Muscle of leg (tissue), 11 donors: ENCODE measurements around the gene ASB9. TPM values are rescaled to one million over a fixed set of nuclear protein-coding genes. Genes with fewer than 3 reads are reported as not detected.
A peak's percentile ranks its signal among the peaks of the same experiment; 100 is the strongest.
"Not testable (repeated sequence)": the region's sequence is repeated elsewhere in the genome, so short reads cannot be mapped to it uniquely, and the experiment has no call there.

ENCODE experiments used
- DNase-seq: peaks from one replicate; pipeline ENCODE4 v3.0.0; 2013
- H3K27ac ChIP-seq: one replicate; pipeline ENCODE4 v1.5.1; 2013; ENCODE audit warnings: mild to moderate bottlenecking, low read length, control low read depth
- H3K27me3 ChIP-seq: one replicate; pipeline ENCODE4 v1.6.1; 2013; ENCODE audit warnings: low read length; ENCODE audit not compliant: control insufficient read depth, insufficient read depth
- H3K36me3 ChIP-seq: one replicate; pipeline ENCODE4 v1.6.1; 2013; ENCODE audit warnings: low read length; ENCODE audit not compliant: control insufficient read depth, insufficient read depth
- H3K4me1 ChIP-seq: one replicate; pipeline ENCODE4 v1.6.1; 2013; ENCODE audit warnings: low read length; ENCODE audit not compliant: control insufficient read depth, insufficient read depth
- H3K4me3 ChIP-seq: one replicate; pipeline ENCODE4 v1.5.1; 2013; ENCODE audit warnings: low read length, control low read depth
- H3K9me3 ChIP-seq: replicated peaks from 2 replicates; pipeline ENCODE4 v1.6.1; 2013; ENCODE audit warnings: low read depth, low read length; ENCODE audit not compliant: control insufficient read depth
- WGBS: methylation state at CpG from one replicate; pipeline ENCODE4 v1.1.5; 2013; ENCODE audit warnings: missing lambda C conversion rate; ENCODE audit not compliant: insufficient coverage; 5-methylcytosine and 5-hydroxymethylcytosine counted together
- polyA plus RNA-seq, 8 donors: library from polyadenylated mRNA; unstranded; fragments of 120-200 nt; gene quantifications; one replicate each; pipeline versions ENCODE4 v1.2.1 to v1.2.3, GENCODE V29; 2013; ENCODE audit warnings: inconsistent platforms in 1 of 8, low replicate concordance in 1 of 8; ENCODE audit not compliant: insufficient read length in 8 of 8, insufficient read depth in 1 of 8
- total RNA-seq: library from RNA; stranded (reverse); fragments of 120-200 nt; gene quantifications from one replicate; pipeline ENCODE4 v1.2.4, GENCODE V29; 2013

ASB9 gene
- total and polyA plus RNA-seq, 9 donors, result 3.1 to 6.4 (median 3.9) TPM

DNA sequence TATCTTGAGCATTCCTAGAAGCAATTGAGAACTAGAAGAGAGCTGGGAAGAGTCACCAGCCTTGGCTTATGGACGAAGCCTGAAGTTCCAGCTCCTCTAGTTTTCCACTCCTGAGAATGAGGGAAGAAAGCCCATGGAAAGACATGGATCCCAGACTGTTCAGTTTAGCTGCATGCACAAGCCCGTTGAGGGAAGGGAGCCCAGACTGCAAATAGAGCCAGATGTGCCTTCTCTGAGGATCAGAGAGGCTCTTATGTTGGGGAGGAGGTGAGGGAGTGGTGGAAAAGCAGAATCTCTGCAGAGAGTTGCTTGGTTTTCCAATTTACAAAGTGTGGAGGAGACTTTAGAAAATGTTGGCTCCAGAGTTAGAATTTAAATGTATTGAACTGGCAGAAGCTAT is 69.0 kb downstream of the ASB9 start:
- peaks cover 15% of the 10 kb centered on the region for H3K27me3 ChIP-seq
- WGBS, result 41% methylated on average over 2 of the region's 2 CpGs
- peak; percentile 72 for DNase-seq
- no peaks in the 10 kb centered on the region for H3K4me1 ChIP-seq
- no peak overlapping the region for H3K4me3 ChIP-seq
- no peaks in the 10 kb centered on the region for H3K36me3 ChIP-seq
- H3K9me3 ChIP-seq, result no peaks in the 10 kb centered on the region
- H3K27ac ChIP-seq, result no peak overlapping the region

DNA sequence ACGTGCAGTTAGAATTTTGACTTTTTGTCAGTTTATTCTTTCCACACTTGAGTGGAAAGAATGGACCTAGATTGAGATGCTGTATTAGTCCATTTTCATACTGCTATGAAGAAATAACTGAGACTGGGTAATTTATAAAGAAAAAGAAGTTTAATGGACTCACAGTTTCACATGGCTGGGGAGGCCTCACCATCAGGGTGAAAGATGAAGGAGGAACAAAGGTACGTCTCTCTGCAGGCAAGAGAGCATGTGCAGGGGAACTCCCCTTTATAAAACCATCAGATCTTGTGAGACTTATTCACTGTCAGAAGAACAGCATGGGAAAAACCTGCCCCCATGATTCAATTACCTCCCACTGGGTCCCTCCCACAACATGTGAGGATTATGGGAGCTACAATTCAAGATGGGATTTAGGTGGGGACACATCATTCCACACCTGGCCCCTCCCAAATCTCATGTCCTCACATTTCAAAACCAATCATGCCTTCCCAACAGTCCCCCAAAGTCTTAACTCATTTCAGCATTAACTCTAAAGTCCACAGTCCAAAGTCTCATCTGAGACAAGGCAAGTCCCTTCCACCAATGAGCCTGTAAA is 71.2 kb downstream of the ASB9 start:
- peaks cover 12% of the 10 kb centered on the region for H3K27me3 ChIP-seq
- not testable (repeated sequence) for H3K9me3 ChIP-seq, DNase-seq, H3K4me3 ChIP-seq, H3K4me1 ChIP-seq, H3K36me3 ChIP-seq, H3K27ac ChIP-seq
- WGBS, result no CpG with 5 or more reads among the region's 2 CpGs

DNA sequence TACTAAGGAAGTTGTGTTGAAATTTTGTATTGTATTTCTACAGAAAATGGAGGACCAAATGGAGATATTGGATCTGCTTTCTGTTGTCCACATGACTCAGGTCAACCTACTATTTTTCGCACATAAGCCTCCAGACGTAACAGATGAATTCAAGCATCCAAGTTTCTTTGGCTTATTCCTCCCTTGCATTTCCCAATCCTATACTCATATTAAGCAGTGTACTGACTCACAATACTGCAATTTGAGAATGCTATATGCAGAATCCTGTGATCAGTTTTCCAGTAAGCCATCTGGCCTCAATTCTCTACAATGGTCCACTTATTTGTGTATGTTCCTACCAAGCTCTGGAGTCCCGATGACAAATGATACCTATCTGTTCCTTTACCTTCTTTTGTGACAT is 75.7 kb downstream of the ASB9 start:
- Histone ChIP-seq H3K4me3 (no peak overlapping the region), H3K36me3 (no peaks in the 10 kb centered on the region), H3K27ac (peak overlapping the region; percentile 15), H3K9me3 (no peaks in the 10 kb centered on the region), H3K4me1 (no peaks in the 10 kb centered on the region), H3K27me3 (peaks cover 10% of the 10 kb centered on the region)
- peak; percentile 87 for DNase-seq
- 48% methylated on average over 2 of the region's 3 CpGs for WGBS

Other genes with a start within 250 kb of the ASB9 start
- gene ASB11, start 45.6 kb upstream of the ASB9 start, total RNA-seq, result 9.4 TPM
- 10 to 100 TPM in 1 of 8 donors, 1 to 10 TPM in 7; 3.9 to 11.7 (median 5.9) TPM for gene ASB11, start 45.6 kb upstream of the ASB9 start, polyA plus RNA-seq
- 6.2 TPM for gene PIGA, start 65.4 kb upstream of the ASB9 start, total RNA-seq
- 1 to 10 TPM; 4.5 to 8.3 (median 6.0) TPM for gene PIGA, start 65.4 kb upstream of the ASB9 start, polyA plus RNA-seq
- 0.44 TPM for gene VEGFD, start 114.3 kb upstream of the ASB9 start, total RNA-seq
- gene VEGFD, start 114.3 kb upstream of the ASB9 start, polyA plus RNA-seq, result 1 to 10 TPM in 3 of 8 donors, under 1 TPM in 5; 0.41 to 1.7 (median 0.76) TPM
- 2.4 TPM for gene PIR, start 223.2 kb upstream of the ASB9 start, total RNA-seq
- 1 to 10 TPM; 2.1 to 5.0 (median 3.7) TPM for gene PIR, start 223.2 kb upstream of the ASB9 start, polyA plus RNA-seq
- 2.2 TPM for gene BMX, start 230.7 kb upstream of the ASB9 start, total RNA-seq
- 1 to 10 TPM; 1.5 to 2.5 (median 2.0) TPM for gene BMX, start 230.7 kb upstream of the ASB9 start, polyA plus RNA-seq